Mesothelial cell of epicardium (in vitro differentiated cells): ENCODE results near the gene CNOT2. TPM values are rescaled to one million over a fixed set of nuclear protein-coding genes. Genes with fewer than 3 reads are reported as not detected.

Source experiments
- DNase-seq, 2 experiments: peaks; one replicate each; pipeline ENCODE4 v3.0.0; 2021; ENCODE audit warnings: low spot score in 2 of 2; ENCODE audit not compliant: unreplicated experiment in 2 of 2
- H3K27ac Mint-ChIP-seq: 2 replicates; pipeline ENCODE4 v1.8.0; 2021; ENCODE audit warnings: mixed read lengths
- H3K27me3 Mint-ChIP-seq: 2 replicates; pipeline ENCODE4 v1.8.0; 2021; ENCODE audit warnings: low read depth, mixed read lengths
- H3K36me3 Mint-ChIP-seq: 2 replicates; pipeline ENCODE4 v1.8.0; 2021; ENCODE audit warnings: mixed read lengths
- H3K4me1 Mint-ChIP-seq: 2 replicates; pipeline ENCODE4 v1.8.0; 2021; ENCODE audit warnings: mixed read lengths
- H3K4me3 Mint-ChIP-seq: 2 replicates; pipeline ENCODE4 v1.8.0; 2021; ENCODE audit warnings: mild to moderate bottlenecking, moderate library complexity, mixed read lengths
- H3K9me3 Mint-ChIP-seq: 2 replicates; pipeline ENCODE4 v1.8.0; 2021; ENCODE audit warnings: mixed read lengths
- CTCF ChIP-seq: fragments of 200-600 bp; sonication (generic); IDR thresholded peaks from one replicate; pipeline ENCODE4 v1.5.0; 2021; ENCODE audit warnings: antibody characterized with exemption; ENCODE audit not compliant: unreplicated experiment
- total RNA-seq: library from RNA; stranded (reverse); gene quantifications from 3 replicates; pipeline ENCODE4 v1.2.1, GENCODE V29; 2021

The CNOT2 gene
- total RNA-seq, 1 donor from 2014 or later = 126 TPM

- H3K4me3 Mint-ChIP-seq = no peak overlapping the region
- H3K27me3 Mint-ChIP-seq = no peaks in the 10 kb centered on the region
- peaks cover 4% of the 10 kb centered on the region for H3K9me3 Mint-ChIP-seq
- DNase-seq = no peak
- peaks cover 12% of the 10 kb centered on the region for H3K4me1 Mint-ChIP-seq
- no peak for TF ChIP-seq CTCF
- H3K36me3 Mint-ChIP-seq = peaks cover 38% of the 10 kb centered on the region
- H3K27ac Mint-ChIP-seq = no peak overlapping the region
These were observed 6.2 kb upstream of the CNOT2 start for GRCh38 chr12:70236990-70237389.

- no peak for TF ChIP-seq CTCF
- DNase-seq = no peak
- Mint-ChIP-seq H3K27ac (peak overlapping the region; percentile 37), H3K9me3 (peaks cover 4% of the 10 kb centered on the region), H3K36me3 (peaks cover 33% of the 10 kb centered on the region), H3K27me3 (no peaks in the 10 kb centered on the region), H3K4me3 (no peak overlapping the region), H3K4me1 (peaks cover 29% of the 10 kb centered on the region)
These were observed 2.6 kb upstream of the CNOT2 start for GRCh38 chr12:70240673-70241072.

- Mint-ChIP-seq H3K27ac (peak overlapping the region; percentile 99), H3K4me1 (peaks cover 39% of the 10 kb centered on the region), H3K27me3 (no peaks in the 10 kb centered on the region), H3K36me3 (peaks cover 24% of the 10 kb centered on the region), H3K4me3 (peak overlapping the region; percentile 99), H3K9me3 (no peaks in the 10 kb centered on the region)
- DNase-seq = no peak
- TF ChIP-seq CTCF = no peak
These were observed 1.4 kb upstream of the CNOT2 start for GRCh38 chr12:70241845-70242244.

GRCh38 chr12:70243510-70244371, 508 bp downstream of the CNOT2 start:
- H3K9me3 Mint-ChIP-seq = no peaks in the 10 kb centered on the region
- DNase-seq = peak; percentile 46 to 69
- peaks cover 53% of the 10 kb centered on the region for H3K4me1 Mint-ChIP-seq
- peaks cover 22% of the 10 kb centered on the region for H3K36me3 Mint-ChIP-seq
- peak overlapping the region; percentile 99 for H3K27ac Mint-ChIP-seq
- no peak for TF ChIP-seq CTCF
- H3K27me3 Mint-ChIP-seq = no peaks in the 10 kb centered on the region
- peak overlapping the region; percentile 99 for H3K4me3 Mint-ChIP-seq

GRCh38 chr12:70244409-70244808, 1.2 kb downstream of the CNOT2 start:
- Mint-ChIP-seq H3K27me3 (no peaks in the 10 kb centered on the region), H3K27ac (peak overlapping the region; percentile 98), H3K4me1 (peaks cover 57% of the 10 kb centered on the region), H3K36me3 (peaks cover 17% of the 10 kb centered on the region), H3K9me3 (no peaks in the 10 kb centered on the region), H3K4me3 (peak overlapping the region; percentile 99)
- TF ChIP-seq CTCF = no peak
- no peak for DNase-seq
